SK-N-SH (cell line): ENCODE measurements around the gene TEX54. TPM values are rescaled to one million over a fixed set of nuclear protein-coding genes. Genes with fewer than 3 reads are reported as not detected.

Source experiments
- CTCF ChIA-PET: fragments of 300-600, 350-600 bp; formaldehyde crosslinking; extraction: SDS; loops from one replicate; lab custom pipeline; 2021; lab: Yijun Ruan, JAX
- POLR2A ChIA-PET: fragments of 350-600 bp; sonication (Branson Sonifier 250); formaldehyde crosslinking; extraction: SDS; loops from one replicate; lab custom pipeline; 2020; ENCODE audit warnings: antibody characterized with exemption, inconsistent platforms; lab: Yijun Ruan, JAX
- DNase-seq: peaks from one replicate; pipeline ENCODE4 v3.0.0; 2012
- H2AFZ ChIP-seq: fragments of 200-600 bp; sonication (generic); 2 replicates; pipeline ENCODE4 v1.8.1; 2016; ENCODE audit warnings: antibody characterized with exemption, mild to moderate bottlenecking, low read depth
- H3F3A ChIP-seq: fragments of 200-600 bp; sonication (generic); replicated peaks from 2 replicates; pipeline ENCODE3; 2016; ENCODE audit warnings: antibody characterized with exemption, mild to moderate bottlenecking; ENCODE audit not compliant: insufficient read depth
- H3K27ac ChIP-seq, 2 experiments: fragments of 200-500 bp in 1 of 2; fragments of 200-600 bp in 1 of 2; sonication (Bioruptor generic) in 1 of 2; sonication (generic), shearing (Covaris generic) in 1 of 2; 2 replicates each; pipeline versions ENCODE4 v1.5.1 to v1.6.1; 2014 to 2016; ENCODE audit warnings: low read depth in 2 of 2, inconsistent platforms in 1 of 2, low read length in 1 of 2, mild to moderate bottlenecking in 1 of 2, mixed read lengths in 1 of 2
- H3K27me3 ChIP-seq: fragments of 200-600 bp; sonication (generic), shearing (Covaris generic); 2 replicates; pipeline ENCODE4 v1.6.1; 2016; ENCODE audit warnings: mixed run types; ENCODE audit not compliant: insufficient read depth
- H3K36me3 ChIP-seq, 2 experiments: fragments of 200-500 bp in 1 of 2; fragments of 200-600 bp in 1 of 2; sonication (Bioruptor generic) in 1 of 2; sonication (generic) in 1 of 2; replicated peaks in 1 of 2; 2 replicates each; pipeline versions ENCODE3 to v1.5.1; 2014 to 2016; ENCODE audit warnings: low read length in 1 of 2, mild to moderate bottlenecking in 1 of 2; ENCODE audit not compliant: insufficient read depth in 2 of 2, control insufficient read depth in 1 of 2
- H3K4me1 ChIP-seq, 2 experiments: fragments of 200-500 bp in 1 of 2; fragments of 200-600 bp in 1 of 2; sonication (Bioruptor generic) in 1 of 2; sonication (generic), shearing (Covaris generic) in 1 of 2; 2 replicates each; pipeline versions ENCODE4 v1.5.1 to v1.6.1; 2014 to 2016; ENCODE audit warnings: low read depth in 1 of 2, low read length in 1 of 2, mixed run types in 1 of 2; ENCODE audit not compliant: insufficient read depth in 2 of 2, control insufficient read depth in 1 of 2
- H3K4me2 ChIP-seq: fragments of 200-600 bp; sonication (generic), shearing (Covaris generic); 2 replicates; pipeline ENCODE4 v1.6.1; 2017; ENCODE audit warnings: mixed run types
- H3K4me3 ChIP-seq, 2 experiments: fragments of 200-500 bp in 1 of 2; fragments of 200-600 bp in 1 of 2; sonication (Bioruptor generic) in 1 of 2; sonication (generic), shearing (Covaris generic) in 1 of 2; 2 replicates each; pipeline versions ENCODE4 v1.5.1 to v1.8.1; 2014 to 2016; ENCODE audit warnings: low read depth in 2 of 2, inconsistent platforms in 1 of 2, low read length in 1 of 2, mild to moderate bottlenecking in 1 of 2, mixed read lengths in 1 of 2, moderate library complexity in 1 of 2
- H3K79me2 ChIP-seq: fragments of 200-600 bp; sonication (generic); 2 replicates; pipeline ENCODE4 v1.8.1; 2017; ENCODE audit warnings: mild to moderate bottlenecking; ENCODE audit not compliant: insufficient read depth
- H3K9ac ChIP-seq: fragments of 200-600 bp; sonication (generic); 2 replicates; pipeline ENCODE4 v1.6.1; 2017; ENCODE audit warnings: mixed run types
- H3K9me2 ChIP-seq: fragments of 200-600 bp; sonication (generic); 2 replicates; pipeline ENCODE4 v1.6.1; 2017; ENCODE audit warnings: mixed run types
- H3K9me3 ChIP-seq: fragments of 200-600 bp; sonication (generic); 2 replicates; pipeline ENCODE4 v1.6.1; 2017; ENCODE audit warnings: mixed run types, mild to moderate bottlenecking, moderate library complexity
- H4K20me1 ChIP-seq: fragments of 200-600 bp; sonication (generic); 2 replicates; pipeline ENCODE4 v1.6.1; 2017; ENCODE audit warnings: mild to moderate bottlenecking, mixed run types; ENCODE audit not compliant: insufficient read depth
- FOXJ3 ChIP-seq: sonication (generic); formaldehyde crosslinking; IDR thresholded peaks from 2 replicates; pipeline ENCODE4 v1.5.1; 2020; ENCODE audit warnings: mild to moderate bottlenecking, missing genetic modification reagents
- GABPA ChIP-seq: IDR thresholded peaks from 2 replicates; pipeline ENCODE4 v1.4.0; 2012; ENCODE audit warnings: low read depth, mild to moderate bottlenecking
- GATA2 ChIP-seq: sonication (generic); formaldehyde crosslinking; IDR thresholded peaks from 2 replicates; pipeline ENCODE4 v1.5.0; 2020; ENCODE audit warnings: mild to moderate bottlenecking, missing genetic modification reagents
- MEF2A ChIP-seq: IDR thresholded peaks from 2 replicates; pipeline ENCODE4 v1.4.0; 2012; ENCODE audit warnings: low read depth, borderline replicate concordance
- MXI1 ChIP-seq: IDR thresholded peaks from 2 replicates; pipeline ENCODE4 v1.6.1; 2012; ENCODE audit warnings: mild to moderate bottlenecking, low read depth, low read length, improper control_type of control experiment
- NFIC ChIP-seq: IDR thresholded peaks from 2 replicates; pipeline ENCODE4 v1.4.0; 2012; ENCODE audit warnings: borderline replicate concordance
- RFX5 ChIP-seq: IDR thresholded peaks from 2 replicates; pipeline ENCODE4 v1.6.1; 2012; ENCODE audit warnings: mild to moderate bottlenecking, improper control_type of control experiment, low read length
- TCF12 ChIP-seq: IDR thresholded peaks from 2 replicates; pipeline ENCODE4 v1.4.0; 2012
- WGBS: methylation state at CpG from one replicate; pipeline ENCODE4 v1.1.6; 2017; ENCODE audit warnings: low lambda C conversion rate; 5-methylcytosine and 5-hydroxymethylcytosine counted together
- polyA plus RNA-seq, 3 experiments: library from polyadenylated mRNA; depleted of rRNA; stranded (reverse); fragments of >200 nt; gene quantifications; 2 replicates each; pipeline ENCODE4 v1.2.3, GENCODE V29; 2012
- TF ChIP-seq, protein P1 (sequence below): fragments of 150-350 bp; IDR thresholded peaks from 2 replicates; pipeline ENCODE4 v1.6.1; 2016; ENCODE audit warnings: mild to moderate bottlenecking, low read depth, low read length
- TF ChIP-seq, protein P2 (sequence below): IDR thresholded peaks from 2 replicates; pipeline ENCODE4 v1.4.0; 2012; ENCODE audit warnings: low read depth, borderline replicate concordance
- TF ChIP-seq, protein P3 (sequence below): fragments of 150-350 bp; IDR thresholded peaks from 2 replicates; pipeline ENCODE4 v1.6.1; 2017; ENCODE audit warnings: antibody characterized with exemption, low read length, low read depth, borderline replicate concordance
- TF ChIP-seq, protein P4 (sequence below): IDR thresholded peaks from 2 replicates; pipeline ENCODE4; 2012
- TF ChIP-seq, protein P5 (sequence below): IDR thresholded peaks from 2 replicates; pipeline ENCODE4 v1.4.0; 2012; ENCODE audit warnings: low read depth

TEX54 gene
- polyA plus RNA-seq, 1 of the 3 experiments (the other 2 are of a cell fraction) = not detected

DNA sequence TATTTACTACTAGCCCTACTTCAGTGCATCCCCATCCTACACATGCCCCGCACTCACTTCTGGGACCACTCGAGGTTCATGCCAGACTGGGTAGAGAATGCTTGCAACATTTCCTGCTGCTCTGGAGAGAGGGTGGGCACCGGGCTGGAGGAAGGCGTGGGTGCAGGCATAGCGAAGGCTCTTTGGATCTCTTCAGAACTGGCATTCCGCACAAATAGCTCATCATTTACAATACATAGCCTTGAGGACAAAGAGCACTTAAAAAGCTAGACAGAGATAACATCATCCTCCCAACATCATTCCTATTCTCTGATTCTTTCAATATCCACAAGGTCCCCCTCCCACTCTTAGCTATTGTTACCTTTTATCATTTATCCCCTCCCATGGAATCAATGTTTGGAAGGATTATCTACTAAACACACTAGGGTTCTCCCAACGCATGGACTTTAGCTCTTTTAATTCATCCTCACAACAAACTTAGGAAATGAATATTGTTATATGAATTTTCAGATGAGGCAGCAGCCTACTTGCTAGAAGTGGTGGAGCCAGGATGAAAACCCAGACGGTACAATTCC lies 38.4 kb downstream of the TEX54 start:
- TF ChIP-seq FOXJ3 (CRISPR knock-in tag) = no peak
- TF ChIP-seq, protein P1, sequence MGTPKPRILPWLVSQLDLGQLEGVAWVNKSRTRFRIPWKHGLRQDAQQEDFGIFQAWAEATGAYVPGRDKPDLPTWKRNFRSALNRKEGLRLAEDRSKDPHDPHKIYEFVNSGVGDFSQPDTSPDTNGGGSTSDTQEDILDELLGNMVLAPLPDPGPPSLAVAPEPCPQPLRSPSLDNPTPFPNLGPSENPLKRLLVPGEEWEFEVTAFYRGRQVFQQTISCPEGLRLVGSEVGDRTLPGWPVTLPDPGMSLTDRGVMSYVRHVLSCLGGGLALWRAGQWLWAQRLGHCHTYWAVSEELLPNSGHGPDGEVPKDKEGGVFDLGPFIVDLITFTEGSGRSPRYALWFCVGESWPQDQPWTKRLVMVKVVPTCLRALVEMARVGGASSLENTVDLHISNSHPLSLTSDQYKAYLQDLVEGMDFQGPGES = no peak
- TF ChIP-seq, protein P2, sequence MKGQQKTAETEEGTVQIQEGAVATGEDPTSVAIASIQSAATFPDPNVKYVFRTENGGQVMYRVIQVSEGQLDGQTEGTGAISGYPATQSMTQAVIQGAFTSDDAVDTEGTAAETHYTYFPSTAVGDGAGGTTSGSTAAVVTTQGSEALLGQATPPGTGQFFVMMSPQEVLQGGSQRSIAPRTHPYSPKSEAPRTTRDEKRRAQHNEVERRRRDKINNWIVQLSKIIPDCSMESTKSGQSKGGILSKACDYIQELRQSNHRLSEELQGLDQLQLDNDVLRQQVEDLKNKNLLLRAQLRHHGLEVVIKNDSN = no peak
- no peak for TF ChIP-seq TCF12
- TF ChIP-seq NFIC = no peak
- TF ChIP-seq GABPA = no peak
- TF ChIP-seq GATA2 = no peak
- Histone ChIP-seq H3K36me3 (peaks cover 69 to 78% of the 10 kb centered on the region in 2 experiments), H3K4me2 (no peak overlapping the region), H3K79me2 (peaks cover 29% of the 10 kb centered on the region), H3K4me1 (peaks cover 9 to 17% of the 10 kb centered on the region in 2 experiments; a peak in 3 of 4 replicates), H3K27ac (peak overlapping the region in 1 of 2 experiments; percentile 26; a peak in 1 of 4 replicates), H3K9me2 (no peaks in the 10 kb centered on the region), H4K20me1 (no peaks in the 10 kb centered on the region), H3F3A (peaks cover 52% of the 10 kb centered on the region), H3K27me3 (no peaks in the 10 kb centered on the region), H3K9ac (no peak overlapping the region), H3K9me3 (no peaks in the 10 kb centered on the region), H2AFZ (no peak overlapping the region), H3K4me3 (no peak overlapping the region)
- no peak for DNase-seq
- WGBS = 57% methylated on average over 8 of the region's 8 CpGs
- CTCF ChIA-PET = interaction anchor here (0.7 to 4.4 kb wide), 4 partner anchors 8 to 113 kb away, joined by 3 to 25 read pairs (median 4); partner anchors contain the start of gene TMEM179B
- POLR2A ChIA-PET = interaction anchor here (0.9 to 1.5 kb wide), 2 partner anchors 9 to 61 kb away, joined by 3 to 5 read pairs; no protein-coding TSS in a partner anchor

DNA sequence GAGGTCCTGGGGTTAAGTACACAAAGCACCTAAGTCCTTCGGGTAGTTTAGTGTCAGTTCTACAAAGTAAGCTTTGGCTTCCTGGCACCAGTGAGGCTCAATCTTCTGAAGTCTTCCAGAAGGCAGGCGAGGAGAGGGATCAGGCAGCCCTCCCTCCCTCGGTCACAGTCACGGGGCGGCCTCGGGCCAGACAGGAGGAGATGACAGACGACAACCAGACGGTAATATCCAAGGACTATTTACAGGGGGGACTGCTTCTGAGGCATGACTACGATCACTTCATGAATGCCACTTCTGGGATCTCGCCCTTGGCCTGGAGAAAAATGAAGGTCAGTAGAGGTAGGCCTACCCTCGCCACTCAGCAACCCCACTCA lies 40.5 kb downstream of the TEX54 start:
- POLR2A ChIA-PET = interaction anchor here (1.3 to 1.6 kb wide), 2 partner anchors 39 to 49 kb away, joined by 3 to 12 read pairs; partner anchors contain the start of gene ZBTB3

More for the DNA sequence above, 40.5 kb downstream of the TEX54 start:
- H4K20me1 ChIP-seq = no peaks in the 10 kb centered on the region
- H3K4me1 ChIP-seq = peaks cover 9 to 24% of the 10 kb centered on the region in 2 experiments; a peak in 3 of 4 replicates
- no peaks in the 10 kb centered on the region for H3K27me3 ChIP-seq
- H3K9me2 ChIP-seq = no peaks in the 10 kb centered on the region
- TF ChIP-seq, protein P3, sequence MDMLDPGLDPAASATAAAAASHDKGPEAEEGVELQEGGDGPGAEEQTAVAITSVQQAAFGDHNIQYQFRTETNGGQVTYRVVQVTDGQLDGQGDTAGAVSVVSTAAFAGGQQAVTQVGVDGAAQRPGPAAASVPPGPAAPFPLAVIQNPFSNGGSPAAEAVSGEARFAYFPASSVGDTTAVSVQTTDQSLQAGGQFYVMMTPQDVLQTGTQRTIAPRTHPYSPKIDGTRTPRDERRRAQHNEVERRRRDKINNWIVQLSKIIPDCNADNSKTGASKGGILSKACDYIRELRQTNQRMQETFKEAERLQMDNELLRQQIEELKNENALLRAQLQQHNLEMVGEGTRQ = no peak
- TF ChIP-seq MXI1 (peak; percentile 21; the same call in 1 of the 2 replicates), RFX5 (0 out of 2 replicates have a peak, but pooled peaks have one; percentile 17), MEF2A (no peak), NFIC (no peak)
- TF ChIP-seq, protein P4, sequence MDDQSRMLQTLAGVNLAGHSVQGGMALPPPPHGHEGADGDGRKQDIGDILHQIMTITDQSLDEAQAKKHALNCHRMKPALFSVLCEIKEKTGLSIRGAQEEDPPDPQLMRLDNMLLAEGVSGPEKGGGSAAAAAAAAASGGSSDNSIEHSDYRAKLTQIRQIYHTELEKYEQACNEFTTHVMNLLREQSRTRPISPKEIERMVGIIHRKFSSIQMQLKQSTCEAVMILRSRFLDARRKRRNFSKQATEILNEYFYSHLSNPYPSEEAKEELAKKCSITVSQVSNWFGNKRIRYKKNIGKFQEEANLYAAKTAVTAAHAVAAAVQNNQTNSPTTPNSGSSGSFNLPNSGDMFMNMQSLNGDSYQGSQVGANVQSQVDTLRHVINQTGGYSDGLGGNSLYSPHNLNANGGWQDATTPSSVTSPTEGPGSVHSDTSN = no peak
- TF ChIP-seq, protein P5, sequence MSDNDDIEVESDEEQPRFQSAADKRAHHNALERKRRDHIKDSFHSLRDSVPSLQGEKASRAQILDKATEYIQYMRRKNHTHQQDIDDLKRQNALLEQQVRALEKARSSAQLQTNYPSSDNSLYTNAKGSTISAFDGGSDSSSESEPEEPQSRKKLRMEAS = no peak
- peaks cover 65% of the 10 kb centered on the region for H3F3A ChIP-seq
- CTCF ChIA-PET = interaction anchor here (0.7 to 1.6 kb wide), 3 partner anchors 12 to 1460 kb away, joined by 3 to 5 read pairs (median 3); no protein-coding TSS in a partner anchor
- H3K9me3 ChIP-seq = no peaks in the 10 kb centered on the region
- peak; percentile 62 for DNase-seq
- H3K9ac ChIP-seq = peak overlapping the region; percentile 82
- peak overlapping the region; percentile 76 to 84 for H3K27ac ChIP-seq
- H3K4me3 ChIP-seq = peak overlapping the region in 1 of 2 experiments; percentile 78; a peak in 3 of 4 replicates
- peaks cover 50% of the 10 kb centered on the region for H3K79me2 ChIP-seq
- H2AFZ ChIP-seq = peak overlapping the region; percentile 47
- H3K36me3 ChIP-seq = peaks cover 58 to 62% of the 10 kb centered on the region in 2 experiments
- WGBS = 29% methylated on average over 6 of the region's 11 CpGs
- H3K4me2 ChIP-seq = peak overlapping the region; percentile 98
